Nephron progenitor cell (in vitro differentiated cells): Measurements from ENCODE around the gene SEMA3B.

Experiments
- DNase-seq: peaks from one replicate; pipeline ENCODE4 v3.0.0; 2021
- H3K27ac Mint-ChIP-seq: 2 replicates; pipeline ENCODE4 v1.8.0; 2021; ENCODE audit warnings: mild to moderate bottlenecking, moderate library complexity, mixed read lengths
- H3K27me3 Mint-ChIP-seq: 2 replicates; pipeline ENCODE4 v1.8.0; 2021; ENCODE audit warnings: mild to moderate bottlenecking, low read depth, mixed read lengths; ENCODE audit not compliant: poor library complexity
- H3K36me3 Mint-ChIP-seq: 2 replicates; pipeline ENCODE4 v1.8.0; 2021; ENCODE audit warnings: low read depth, mixed read lengths
- H3K4me1 Mint-ChIP-seq: 2 replicates; pipeline ENCODE4 v1.8.0; 2021; ENCODE audit warnings: mixed read lengths
- H3K4me3 Mint-ChIP-seq: 2 replicates; pipeline ENCODE4 v1.8.0; 2021; ENCODE audit warnings: mild to moderate bottlenecking, moderate library complexity, mixed read lengths
- H3K9me3 Mint-ChIP-seq: 2 replicates; pipeline ENCODE4 v1.8.0; 2021; ENCODE audit warnings: mild to moderate bottlenecking, moderate library complexity, mixed read lengths
- CTCF ChIP-seq: fragments of 200-600 bp; sonication (generic); IDR thresholded peaks from 2 replicates; pipeline ENCODE4 v1.5.0; 2021; ENCODE audit warnings: antibody characterized with exemption

SEMA3B gene

GRCh38 chr3:50236484-50237132 lies 32.3 kb upstream of the SEMA3B start:
- Mint-ChIP-seq H3K9me3 (no peaks in the 10 kb centered on the region), H3K36me3 (no peaks in the 10 kb centered on the region), H3K4me3 (peak overlapping the region; percentile 94), H3K27me3 (peaks cover 3% of the 10 kb centered on the region), H3K27ac (peak overlapping the region; percentile 90), H3K4me1 (peaks cover 79% of the 10 kb centered on the region)
- DNase-seq = no peak
- no peak for TF ChIP-seq CTCF

GRCh38 chr3:50237133-50237651 lies 31.8 kb upstream of the SEMA3B start:
- Mint-ChIP-seq H3K36me3 (no peaks in the 10 kb centered on the region), H3K27me3 (peaks cover 3% of the 10 kb centered on the region), H3K4me3 (peak overlapping the region; percentile 94), H3K27ac (peak overlapping the region; percentile 90), H3K9me3 (no peaks in the 10 kb centered on the region), H3K4me1 (peaks cover 83% of the 10 kb centered on the region)
- TF ChIP-seq CTCF = no peak
- peak; percentile 40 for DNase-seq

GRCh38 chr3:50237754-50238548 lies 31.0 kb upstream of the SEMA3B start:
- Mint-ChIP-seq H3K27ac (peak overlapping the region; percentile 90), H3K27me3 (peaks cover under 1% of the 10 kb centered on the region), H3K4me1 (peaks cover 82% of the 10 kb centered on the region)

GRCh38 chr3:50238549-50239026 lies 30.4 kb upstream of the SEMA3B start:
- H3K36me3 Mint-ChIP-seq = no peaks in the 10 kb centered on the region
- H3K27me3 Mint-ChIP-seq = no peaks in the 10 kb centered on the region
- peak overlapping the region; percentile 94 for H3K4me3 Mint-ChIP-seq
- H3K9me3 Mint-ChIP-seq = no peaks in the 10 kb centered on the region
- H3K4me1 Mint-ChIP-seq = peaks cover 76% of the 10 kb centered on the region
- no peak overlapping the region for H3K27ac Mint-ChIP-seq
- TF ChIP-seq CTCF = no peak
- no peak for DNase-seq

More at GRCh38 chr3:50237754-50238548, 31.0 kb upstream of the SEMA3B start:
- Mint-ChIP-seq H3K4me3 (peak overlapping the region; percentile 94), H3K36me3 (no peaks in the 10 kb centered on the region), H3K9me3 (no peaks in the 10 kb centered on the region)
- peak; percentile 70 for DNase-seq
- no peak for TF ChIP-seq CTCF

GRCh38 chr3:50239649-50240048 lies 29.3 kb upstream of the SEMA3B start:
- no peaks in the 10 kb centered on the region for H3K9me3 Mint-ChIP-seq
- H3K4me3 Mint-ChIP-seq = peak overlapping the region; percentile 66
- peak overlapping the region; percentile 69 for H3K27ac Mint-ChIP-seq
- H3K4me1 Mint-ChIP-seq = peaks cover 74% of the 10 kb centered on the region
- no peak for DNase-seq
- H3K27me3 Mint-ChIP-seq = no peaks in the 10 kb centered on the region
- peaks cover 4% of the 10 kb centered on the region for H3K36me3 Mint-ChIP-seq
- TF ChIP-seq CTCF = no peak
